HUES6 (cell line): ENCODE results near the gene THSD7B.

Experiments
- H3K27ac ChIP-seq: 2 replicates; pipeline ENCODE4 v1.7.0; 2013; ENCODE audit warnings: low read depth, mild to moderate bottlenecking, low read length, inconsistent platforms
- H3K27me3 ChIP-seq: 2 replicates; pipeline ENCODE4 v1.6.1; 2013; ENCODE audit warnings: low read length; ENCODE audit not compliant: control insufficient read depth, insufficient read depth
- H3K36me3 ChIP-seq: 2 replicates; pipeline ENCODE4 v1.6.1; 2013; ENCODE audit warnings: low read length; ENCODE audit not compliant: control insufficient read depth, insufficient read depth
- H3K4me1 ChIP-seq: 2 replicates; pipeline ENCODE4 v1.6.1; 2013; ENCODE audit warnings: low read length; ENCODE audit not compliant: control insufficient read depth, insufficient read depth
- H3K4me3 ChIP-seq: 2 replicates; pipeline ENCODE4 v1.5.1; 2013; ENCODE audit warnings: low read depth, low read length
- H3K9ac ChIP-seq: one replicate; pipeline ENCODE4 v1.6.1; 2013; ENCODE audit warnings: mild to moderate bottlenecking, low read length
- H3K9me3 ChIP-seq: 2 replicates; pipeline ENCODE4 v1.6.1; 2013; ENCODE audit warnings: low read depth, low read length; ENCODE audit not compliant: control insufficient read depth, insufficient read depth

The THSD7B gene

DNA sequence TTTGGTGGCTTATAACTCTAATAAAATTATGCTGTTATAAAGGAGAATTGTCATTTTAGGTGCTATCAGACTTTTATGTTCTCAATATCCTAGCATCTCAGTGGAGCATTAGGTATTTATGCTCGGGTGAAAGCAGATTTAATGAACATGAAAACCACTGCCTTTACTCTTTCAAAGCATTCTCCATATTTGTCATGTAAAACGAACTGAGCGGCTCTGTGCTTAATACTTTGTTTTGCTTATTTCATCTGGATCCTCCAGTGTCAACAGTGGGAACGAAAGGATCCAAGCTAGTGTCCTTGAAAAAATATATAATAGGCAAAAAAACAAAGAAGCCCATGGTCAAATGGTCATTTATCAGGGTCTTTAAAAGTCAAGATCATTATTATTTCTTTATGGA is 53.5 kb downstream of the THSD7B start:
- Histone ChIP-seq H3K27ac (no peak overlapping the region), H3K4me1 (peaks cover 12% of the 10 kb centered on the region; the same call in 1 of the 2 replicates), H3K27me3 (no peaks in the 10 kb centered on the region), H3K9ac (no peak overlapping the region), H3K36me3 (no peaks in the 10 kb centered on the region), H3K9me3 (no peaks in the 10 kb centered on the region), H3K4me3 (no peak overlapping the region)

DNA sequence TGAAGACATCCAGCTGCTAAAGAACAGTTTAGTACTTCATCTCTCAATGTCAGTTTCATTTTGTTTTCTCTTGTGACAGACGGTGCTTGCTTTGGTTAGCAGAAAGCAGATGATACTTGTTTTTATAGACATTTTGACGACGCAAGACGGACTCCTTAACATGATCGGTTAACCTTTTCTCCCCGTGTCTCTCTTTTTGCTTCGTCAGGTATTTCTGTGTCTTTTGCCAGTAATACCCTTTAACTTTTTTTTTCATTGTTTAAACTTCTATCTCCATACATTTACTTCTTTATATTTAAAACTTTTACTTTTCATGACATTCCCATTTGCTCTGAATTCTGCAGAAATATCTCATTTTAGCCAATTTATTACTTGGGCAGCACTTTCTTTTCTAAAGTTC is 57.9 kb downstream of the THSD7B start:
- Histone ChIP-seq H3K27me3 (no peaks in the 10 kb centered on the region), H3K9me3 (no peaks in the 10 kb centered on the region), H3K9ac (no peak overlapping the region), H3K36me3 (no peaks in the 10 kb centered on the region), H3K4me1 (peaks cover 12% of the 10 kb centered on the region; the same call in 1 of the 2 replicates), H3K4me3 (no peak overlapping the region), H3K27ac (no peak overlapping the region)

DNA sequence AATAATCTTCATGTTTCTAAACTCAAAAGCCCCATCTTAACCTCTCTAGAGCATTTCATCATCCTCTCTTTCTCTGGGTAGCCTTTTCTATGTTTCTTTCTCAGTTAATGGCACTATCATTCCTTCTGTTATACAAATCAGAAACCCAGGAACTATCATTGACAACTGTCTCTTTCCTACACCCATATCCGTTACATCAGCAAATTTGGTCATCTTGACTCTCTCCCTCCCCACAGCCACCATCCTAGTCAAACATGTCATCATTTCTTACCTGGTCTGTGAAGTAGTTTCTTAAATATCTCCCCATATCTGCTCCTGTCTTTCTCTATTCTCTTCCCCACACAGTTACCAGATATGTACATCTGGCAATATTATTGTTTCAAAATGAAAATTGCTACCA is 62.8 kb downstream of the THSD7B start:
- Histone ChIP-seq H3K27me3 (no peaks in the 10 kb centered on the region), H3K36me3 (no peaks in the 10 kb centered on the region), H3K9me3 (no peaks in the 10 kb centered on the region), H3K9ac (no peak overlapping the region), H3K4me3 (no peak overlapping the region), H3K4me1 (no peaks in the 10 kb centered on the region), H3K27ac (no peak overlapping the region)

DNA sequence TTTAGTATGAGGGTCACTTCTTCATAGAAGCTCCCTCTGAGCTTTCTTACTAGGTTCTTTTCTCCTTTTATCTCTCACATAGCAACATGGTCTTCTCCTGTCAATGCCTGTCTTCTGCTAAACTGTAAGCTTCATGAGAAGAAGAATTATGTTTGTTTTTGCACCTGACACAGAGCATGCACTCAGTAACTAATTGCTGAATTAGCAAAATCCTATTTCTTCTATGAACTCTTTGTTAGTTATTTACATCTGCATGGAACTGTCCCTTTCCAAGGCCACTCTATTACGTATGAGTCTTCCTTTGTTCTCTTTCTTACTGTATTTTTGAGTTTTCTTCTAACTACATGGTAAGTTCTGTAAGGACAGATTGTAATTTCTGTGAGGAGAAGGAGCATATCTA is 63.4 kb downstream of the THSD7B start:
- Histone ChIP-seq H3K36me3 (no peaks in the 10 kb centered on the region), H3K27ac (no peak overlapping the region), H3K9me3 (no peaks in the 10 kb centered on the region), H3K4me1 (no peaks in the 10 kb centered on the region), H3K4me3 (no peak overlapping the region), H3K27me3 (no peaks in the 10 kb centered on the region), H3K9ac (no peak overlapping the region)

DNA sequence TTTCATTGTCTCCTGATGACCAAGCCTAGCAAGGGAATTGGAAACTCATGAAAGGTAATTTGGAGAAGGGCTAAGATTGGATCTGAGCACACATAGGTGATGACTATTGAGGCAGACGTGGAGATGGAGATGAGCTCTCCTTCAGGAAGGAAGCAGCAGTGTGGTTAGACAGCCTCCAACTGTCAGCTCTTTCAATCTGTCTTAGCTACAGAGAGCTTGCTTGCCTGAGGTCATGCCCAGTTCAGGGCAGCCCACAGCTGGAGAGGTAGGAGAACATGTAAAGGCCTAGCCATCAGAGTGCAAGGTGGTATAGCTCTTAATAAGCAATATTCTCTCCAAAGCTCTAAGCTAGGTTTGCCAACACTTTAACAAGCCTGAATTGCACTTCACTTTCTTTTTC is 79.2 kb downstream of the THSD7B start:
- Histone ChIP-seq H3K27ac (no peak overlapping the region), H3K4me3 (no peak overlapping the region), H3K27me3 (peaks cover 2% of the 10 kb centered on the region; the same call in 1 of the 2 replicates), H3K9ac (no peak overlapping the region), H3K4me1 (no peaks in the 10 kb centered on the region), H3K36me3 (no peaks in the 10 kb centered on the region), H3K9me3 (no peaks in the 10 kb centered on the region)

DNA sequence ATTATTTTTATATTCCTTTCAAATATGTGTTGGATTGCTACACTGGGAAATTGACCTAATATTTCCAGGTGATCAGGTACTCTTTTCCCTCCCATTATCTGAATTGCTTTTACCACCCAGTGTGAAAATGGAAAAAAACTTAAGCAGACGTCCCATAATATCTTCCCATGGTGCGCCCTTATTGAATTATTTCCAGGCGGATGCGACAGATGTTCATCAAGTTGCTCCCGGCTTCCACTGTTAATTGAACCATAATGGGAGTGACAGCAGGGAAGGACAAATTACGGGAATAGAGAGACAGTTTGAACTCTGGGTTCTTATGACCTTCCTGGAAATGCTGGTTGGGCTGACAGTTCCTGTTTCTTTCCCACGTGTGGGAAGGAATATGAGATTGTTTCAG is 93.3 kb downstream of the THSD7B start:
- no peaks in the 10 kb centered on the region for H3K4me1 ChIP-seq

DNA sequence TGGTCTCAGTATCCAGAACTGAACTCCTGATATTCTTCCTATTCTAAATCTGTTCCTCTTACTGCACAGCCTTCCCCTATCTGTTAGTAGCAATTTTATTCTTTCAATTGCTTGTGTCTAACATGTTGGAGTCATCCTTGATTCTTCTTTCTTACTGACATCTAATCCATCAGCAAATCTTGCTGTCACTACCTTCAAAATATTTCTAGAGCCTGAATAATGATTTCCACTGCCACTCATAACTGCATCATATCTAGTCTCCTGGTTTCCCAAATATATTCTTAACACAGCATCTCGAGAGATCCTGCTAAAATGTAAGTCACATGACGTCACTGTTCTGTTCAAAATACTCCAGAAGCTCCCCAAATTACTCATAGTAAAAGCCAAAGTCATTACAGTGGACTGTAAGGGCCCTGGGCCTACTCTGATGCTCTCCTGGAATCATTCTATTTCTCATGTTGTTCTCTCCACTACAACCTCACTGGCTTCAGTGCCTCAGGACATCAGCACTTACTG is 95.2 kb downstream of the THSD7B start:
- H3K4me3 ChIP-seq: no peak overlapping the region
- H3K4me1 ChIP-seq: no peaks in the 10 kb centered on the region
- no peaks in the 10 kb centered on the region for H3K9me3 ChIP-seq
- H3K36me3 ChIP-seq: no peaks in the 10 kb centered on the region
- H3K9ac ChIP-seq: no peak overlapping the region
- no peaks in the 10 kb centered on the region for H3K27me3 ChIP-seq
- H3K27ac ChIP-seq: no peak overlapping the region

More for the DNA sequence above, 93.3 kb downstream of the THSD7B start:
- no peak overlapping the region for H3K4me3 ChIP-seq
- no peak overlapping the region for H3K9ac ChIP-seq
- H3K36me3 ChIP-seq: no peaks in the 10 kb centered on the region
- no peaks in the 10 kb centered on the region for H3K9me3 ChIP-seq
- no peak overlapping the region for H3K27ac ChIP-seq
- no peaks in the 10 kb centered on the region for H3K27me3 ChIP-seq

DNA sequence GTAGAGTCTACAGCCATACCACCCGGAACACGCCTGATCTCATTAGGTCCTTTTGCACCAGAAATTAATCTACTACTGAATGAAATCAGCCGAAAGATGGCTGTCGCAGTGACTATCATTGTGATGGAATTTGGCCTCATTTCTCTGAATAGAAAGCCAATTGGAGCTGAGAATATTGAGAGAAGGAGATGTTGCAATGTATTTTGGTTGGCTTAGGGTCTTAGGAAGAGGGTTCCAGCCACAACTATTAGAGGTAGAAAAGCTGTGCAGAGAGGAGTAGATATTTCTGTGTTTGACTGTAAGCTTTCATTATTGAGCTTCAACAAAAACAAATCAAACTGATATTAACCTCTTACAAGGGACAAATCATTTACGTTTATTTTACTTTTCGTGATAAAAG is 98.1 kb downstream of the THSD7B start:
- no peaks in the 10 kb centered on the region for H3K27me3 ChIP-seq
- no peak overlapping the region for H3K27ac ChIP-seq
- no peak overlapping the region for H3K4me3 ChIP-seq
- no peaks in the 10 kb centered on the region for H3K9me3 ChIP-seq
- no peak overlapping the region for H3K9ac ChIP-seq
- no peaks in the 10 kb centered on the region for H3K36me3 ChIP-seq
- H3K4me1 ChIP-seq: no peaks in the 10 kb centered on the region

DNA sequence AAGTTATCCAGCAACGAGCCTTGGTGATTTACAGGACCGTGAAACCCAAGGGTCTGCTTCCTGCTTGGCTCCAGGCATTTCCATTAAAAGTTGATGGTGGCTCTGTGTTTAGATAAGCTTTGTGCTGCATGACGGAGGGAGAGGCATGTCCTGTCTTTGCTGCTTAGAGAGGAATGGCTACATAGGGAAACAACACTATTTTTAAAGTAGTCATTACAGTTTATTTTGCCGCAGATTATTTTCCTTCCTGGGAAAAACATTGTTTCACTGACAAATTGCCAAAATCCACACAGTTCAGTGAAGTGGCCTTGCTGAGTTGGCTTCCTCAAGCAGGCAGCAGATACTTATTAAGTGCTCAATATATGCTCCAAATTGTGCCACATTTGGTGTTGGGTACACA is 98.5 kb downstream of the THSD7B start:
- Histone ChIP-seq H3K4me1 (no peaks in the 10 kb centered on the region), H3K9me3 (no peaks in the 10 kb centered on the region), H3K4me3 (no peak overlapping the region), H3K27ac (no peak overlapping the region), H3K9ac (no peak overlapping the region), H3K36me3 (no peaks in the 10 kb centered on the region), H3K27me3 (no peaks in the 10 kb centered on the region)

DNA sequence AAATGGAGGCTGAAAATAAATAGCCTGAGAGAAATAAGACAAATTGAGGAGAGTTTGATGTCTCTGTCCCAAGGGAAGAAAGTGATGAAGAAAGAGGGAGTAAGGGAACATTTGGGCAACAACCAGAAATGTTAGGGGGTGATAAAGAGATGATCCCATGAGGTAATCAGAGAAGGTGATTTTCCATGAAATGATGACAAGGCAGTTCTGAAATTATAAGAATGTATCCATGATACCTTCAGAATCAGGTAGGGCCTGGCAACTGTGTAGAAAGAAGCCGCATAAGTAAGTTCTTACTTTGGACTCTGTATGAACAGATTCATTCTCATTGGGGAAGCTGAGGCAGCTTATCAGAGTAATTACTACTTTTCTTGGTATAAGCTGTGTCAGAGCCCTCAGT is 106.1 kb downstream of the THSD7B start:
- H3K27me3 ChIP-seq: no peaks in the 10 kb centered on the region
- no peak overlapping the region for H3K9ac ChIP-seq
- H3K4me1 ChIP-seq: no peaks in the 10 kb centered on the region
- no peaks in the 10 kb centered on the region for H3K9me3 ChIP-seq
- H3K36me3 ChIP-seq: no peaks in the 10 kb centered on the region
- H3K4me3 ChIP-seq: no peak overlapping the region
- no peak overlapping the region for H3K27ac ChIP-seq

DNA sequence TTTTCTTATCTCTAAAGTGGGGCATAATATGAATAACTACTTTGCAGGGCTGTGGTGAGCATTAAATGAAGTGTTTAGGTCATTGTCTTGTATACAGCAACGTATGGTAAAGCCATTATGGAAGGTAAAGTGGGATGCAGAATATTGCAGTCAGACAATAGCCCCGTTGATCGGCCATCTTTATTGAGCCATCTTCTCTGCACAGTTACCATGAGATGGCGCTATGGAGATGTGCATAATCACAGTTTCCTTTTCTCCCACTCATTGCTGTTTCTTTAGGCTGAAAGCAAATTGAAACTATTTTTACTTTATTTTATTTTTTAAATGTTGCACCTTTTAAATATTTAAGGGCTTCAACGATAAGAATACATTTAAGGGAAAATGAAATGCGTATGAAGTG is 108.9 kb downstream of the THSD7B start:
- Histone ChIP-seq H3K9me3 (no peaks in the 10 kb centered on the region), H3K27ac (no peak overlapping the region), H3K4me1 (no peaks in the 10 kb centered on the region), H3K27me3 (no peaks in the 10 kb centered on the region), H3K4me3 (no peak overlapping the region), H3K9ac (no peak overlapping the region), H3K36me3 (no peaks in the 10 kb centered on the region)

DNA sequence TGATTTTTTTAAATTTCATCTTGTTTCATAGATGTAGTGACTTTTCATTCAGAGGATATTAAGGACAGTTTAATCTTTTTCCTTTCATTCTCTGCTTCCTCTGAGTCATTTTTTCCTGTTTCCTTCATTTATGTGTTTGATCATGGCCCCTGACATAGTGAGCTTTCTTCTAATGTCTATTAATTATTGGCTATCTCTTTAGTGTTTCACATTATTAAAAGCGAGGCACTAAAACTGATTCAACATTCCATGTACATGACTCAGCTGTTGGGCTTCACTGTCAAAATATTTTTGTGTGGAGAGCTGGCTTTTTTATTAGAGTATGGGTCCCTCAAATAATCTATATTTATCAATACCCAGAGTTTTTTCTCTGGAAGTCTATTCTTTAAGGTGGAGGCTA is 125.8 kb downstream of the THSD7B start:
- H3K9me3 ChIP-seq: no peaks in the 10 kb centered on the region
- no peaks in the 10 kb centered on the region for H3K27me3 ChIP-seq
- no peak overlapping the region for H3K27ac ChIP-seq
- H3K9ac ChIP-seq: no peak overlapping the region
- no peaks in the 10 kb centered on the region for H3K36me3 ChIP-seq
- H3K4me3 ChIP-seq: no peak overlapping the region
- H3K4me1 ChIP-seq: no peaks in the 10 kb centered on the region
